Activated CD4-positive, CD25-positive, alpha-beta regulatory T cell treated with anti-CD3 and anti-CD28 coated beads, Interleukin-2, amount 50 U/mL, for 16 hours (primary cell): ENCODE data around the gene ARHGEF2.

Source experiments
- DNase-seq: peaks from one replicate; pipeline ENCODE4 v3.0.0-alpha.2; 2020; ENCODE audit warnings: low read depth, low spot score

Gene ARHGEF2

GRCh38 chr1:155911156-155912055, 66.9 kb downstream of the ARHGEF2 start, which contains the start of gene RIT1:
RIT1 (minus strand) TSS chr1:155911349; CDS start chr1:155910761, 588 bp downstream.
- DNase-seq = peak; percentile 68

GRCh38 chr1:155910621-155911121, 67.7 kb downstream of the ARHGEF2 start:
- DNase-seq = no peak

GRCh38 chr1:155909894-155910293, 68.5 kb downstream of the ARHGEF2 start:
- no peak for DNase-seq

- DNase-seq = no peak
Observed at GRCh38 chr1:155904261-155904660, 74.1 kb downstream of the ARHGEF2 start.

GRCh38 chr1:155900161-155900560, 78.2 kb downstream of the ARHGEF2 start:
- no peak for DNase-seq

GRCh38 chr1:155899683-155900082, 78.7 kb downstream of the ARHGEF2 start:
- no peak for DNase-seq

- no peak for DNase-seq
Observed at GRCh38 chr1:155898888-155899287, 79.5 kb downstream of the ARHGEF2 start.

GRCh38 chr1:155897746-155898145, 80.6 kb downstream of the ARHGEF2 start:
- no peak for DNase-seq
